ENCODE data around the gene C19orf38.

The C19orf38 gene

DNA sequence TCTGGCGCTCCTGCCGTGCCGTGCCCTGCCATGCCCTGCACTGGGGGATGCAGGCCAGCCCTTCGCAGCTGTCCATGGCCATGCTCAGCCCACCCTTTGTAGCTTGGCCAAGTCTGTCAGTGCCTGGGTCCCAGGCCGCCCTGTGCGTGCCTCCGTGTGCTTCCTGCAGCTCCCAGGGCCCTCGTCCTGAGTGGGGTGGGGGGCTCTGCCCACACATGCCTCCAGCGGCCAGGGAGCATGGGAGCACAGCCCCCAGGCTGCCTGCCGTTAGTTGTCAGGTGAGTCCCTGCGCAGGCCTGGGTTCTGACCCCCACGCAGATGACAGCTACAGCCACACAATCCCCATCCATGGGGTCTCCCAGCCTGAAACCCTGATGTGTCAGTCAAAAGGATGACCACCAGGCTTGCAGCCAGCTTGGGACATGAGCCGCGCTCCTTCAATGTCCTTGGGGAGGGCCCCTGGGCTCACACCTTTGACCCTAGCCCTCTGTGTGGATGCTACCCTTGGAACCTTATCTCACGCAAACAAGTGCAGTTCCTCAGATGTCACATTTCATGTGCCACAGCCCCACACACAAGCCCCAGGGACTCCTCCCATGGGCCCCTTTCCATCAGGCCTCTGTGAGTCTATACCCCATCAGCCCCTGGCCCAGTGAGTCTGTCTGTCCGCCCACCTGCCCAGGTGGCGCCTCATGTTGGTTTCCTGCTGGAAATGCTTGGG is 36.7 kb upstream of the C19orf38 start:
- Histone ChIP-seq H3K4me3 (ENCODE audit: low read length) (no peak overlapping the region), H3K27ac (ENCODE audit: low read length) (no peak overlapping the region), H3K4me2 (ENCODE audit: low read length) (no peak overlapping the region), H2AFZ (ENCODE audit: low read depth, low read length) (no peak overlapping the region), H3K9ac (ENCODE audit: low read length) (no peak overlapping the region), H3K9me3 (ENCODE audit: insufficient read depth, low read length) (no peaks in the 10 kb centered on the region), H3K27me3 (ENCODE audit: low read depth, low read length) (no peaks in the 10 kb centered on the region), H3K79me2 (ENCODE audit: low read length) (no peaks in the 10 kb centered on the region), H3K4me1 (ENCODE audit: low read length) (no peaks in the 10 kb centered on the region), H3K36me3 (replicated peaks; ENCODE audit: low read depth, low read length) (peaks cover 7% of the 10 kb centered on the region), H4K20me1 (ENCODE audit: insufficient read depth, low read length) (no peaks in the 10 kb centered on the region)
- no peak for TF ChIP-seq EZH2phosphoT487 (IDR thresholded peaks at IDR 0.05; ENCODE audit: low read depth)
- TF ChIP-seq, protein P1, sequence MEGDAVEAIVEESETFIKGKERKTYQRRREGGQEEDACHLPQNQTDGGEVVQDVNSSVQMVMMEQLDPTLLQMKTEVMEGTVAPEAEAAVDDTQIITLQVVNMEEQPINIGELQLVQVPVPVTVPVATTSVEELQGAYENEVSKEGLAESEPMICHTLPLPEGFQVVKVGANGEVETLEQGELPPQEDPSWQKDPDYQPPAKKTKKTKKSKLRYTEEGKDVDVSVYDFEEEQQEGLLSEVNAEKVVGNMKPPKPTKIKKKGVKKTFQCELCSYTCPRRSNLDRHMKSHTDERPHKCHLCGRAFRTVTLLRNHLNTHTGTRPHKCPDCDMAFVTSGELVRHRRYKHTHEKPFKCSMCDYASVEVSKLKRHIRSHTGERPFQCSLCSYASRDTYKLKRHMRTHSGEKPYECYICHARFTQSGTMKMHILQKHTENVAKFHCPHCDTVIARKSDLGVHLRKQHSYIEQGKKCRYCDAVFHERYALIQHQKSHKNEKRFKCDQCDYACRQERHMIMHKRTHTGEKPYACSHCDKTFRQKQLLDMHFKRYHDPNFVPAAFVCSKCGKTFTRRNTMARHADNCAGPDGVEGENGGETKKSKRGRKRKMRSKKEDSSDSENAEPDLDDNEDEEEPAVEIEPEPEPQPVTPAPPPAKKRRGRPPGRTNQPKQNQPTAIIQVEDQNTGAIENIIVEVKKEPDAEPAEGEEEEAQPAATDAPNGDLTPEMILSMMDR (IDR thresholded peaks at IDR 0.05; ENCODE audit: low read depth, low read length) = no peak

DNA sequence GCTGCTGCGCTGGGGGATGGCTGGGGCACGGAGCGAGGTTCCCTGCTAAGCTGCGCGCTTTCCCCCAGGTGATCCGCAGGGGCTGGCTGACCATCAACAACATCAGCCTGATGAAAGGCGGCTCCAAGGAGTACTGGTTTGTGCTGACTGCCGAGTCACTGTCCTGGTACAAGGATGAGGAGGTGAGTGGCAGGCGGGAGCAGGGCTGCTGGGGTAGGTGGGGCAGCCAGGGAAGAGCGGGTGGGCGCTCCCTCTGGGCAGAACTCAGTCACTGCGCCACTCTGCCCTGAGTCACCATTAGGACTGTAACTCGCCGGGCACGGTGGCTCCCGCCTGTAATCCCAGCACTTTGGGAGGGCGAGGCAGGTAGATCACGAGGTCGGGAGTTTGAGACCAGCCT is 36.0 kb upstream of the C19orf38 start:
- Histone ChIP-seq H3K4me3 (ENCODE audit: low read length) (no peak overlapping the region), H4K20me1 (ENCODE audit: insufficient read depth, low read length) (no peaks in the 10 kb centered on the region), H3K9ac (ENCODE audit: low read length) (no peak overlapping the region), H3K27ac (ENCODE audit: low read length) (no peak overlapping the region), H3K36me3 (replicated peaks; ENCODE audit: low read depth, low read length) (peaks cover 7% of the 10 kb centered on the region), H3K4me1 (ENCODE audit: low read length) (no peaks in the 10 kb centered on the region), H3K9me3 (ENCODE audit: insufficient read depth, low read length) (no peaks in the 10 kb centered on the region), H3K4me2 (ENCODE audit: low read length) (no peak overlapping the region), H3K79me2 (ENCODE audit: low read length) (no peaks in the 10 kb centered on the region), H2AFZ (ENCODE audit: low read depth, low read length) (no peak overlapping the region), H3K27me3 (ENCODE audit: low read depth, low read length) (no peaks in the 10 kb centered on the region)
- no peak for TF ChIP-seq EZH2phosphoT487 (IDR thresholded peaks at IDR 0.05; ENCODE audit: low read depth)
- TF ChIP-seq, protein P1 (IDR thresholded peaks at IDR 0.05; ENCODE audit: low read depth, low read length) = no peak

DNA sequence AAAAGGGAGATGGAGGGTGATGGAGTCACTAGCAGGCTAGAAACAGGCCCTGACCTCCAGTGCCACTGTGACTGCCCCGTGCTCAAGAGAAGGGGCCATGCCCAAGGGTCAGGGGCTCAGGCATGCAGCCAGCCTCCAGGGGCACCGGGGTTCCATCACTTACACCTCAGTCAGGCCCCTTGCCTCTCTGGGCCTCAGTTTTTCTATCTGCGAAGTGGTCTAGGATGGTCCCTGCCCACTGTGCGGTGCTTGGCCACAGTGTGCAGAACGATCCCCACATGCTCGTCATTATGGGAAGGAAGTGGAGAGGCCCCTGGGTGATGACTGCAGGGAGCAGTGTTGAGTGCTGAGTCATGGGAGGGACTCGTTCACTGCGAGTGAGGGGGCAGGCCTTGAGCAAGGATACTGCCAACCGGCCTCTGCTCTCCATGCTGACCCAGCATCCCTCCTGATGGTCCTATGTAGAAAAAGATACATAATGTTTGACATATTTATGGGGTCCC is 35.3 kb upstream of the C19orf38 start:
- Histone ChIP-seq H3K27ac (ENCODE audit: low read length) (no peak overlapping the region), H3K27me3 (ENCODE audit: low read depth, low read length) (no peaks in the 10 kb centered on the region), H3K36me3 (replicated peaks; ENCODE audit: low read depth, low read length) (peaks cover 7% of the 10 kb centered on the region), H3K9me3 (ENCODE audit: insufficient read depth, low read length) (no peaks in the 10 kb centered on the region), H3K4me3 (ENCODE audit: low read length) (no peak overlapping the region), H3K4me2 (ENCODE audit: low read length) (no peak overlapping the region), H3K79me2 (ENCODE audit: low read length) (no peaks in the 10 kb centered on the region), H3K9ac (ENCODE audit: low read length) (no peak overlapping the region), H3K4me1 (ENCODE audit: low read length) (no peaks in the 10 kb centered on the region), H2AFZ (ENCODE audit: low read depth, low read length) (no peak overlapping the region), H4K20me1 (ENCODE audit: insufficient read depth, low read length) (no peaks in the 10 kb centered on the region)
- no peak for TF ChIP-seq EZH2phosphoT487 (IDR thresholded peaks at IDR 0.05; ENCODE audit: low read depth)
- TF ChIP-seq, protein P1 (IDR thresholded peaks at IDR 0.05; ENCODE audit: low read depth, low read length) = no peak

DNA sequence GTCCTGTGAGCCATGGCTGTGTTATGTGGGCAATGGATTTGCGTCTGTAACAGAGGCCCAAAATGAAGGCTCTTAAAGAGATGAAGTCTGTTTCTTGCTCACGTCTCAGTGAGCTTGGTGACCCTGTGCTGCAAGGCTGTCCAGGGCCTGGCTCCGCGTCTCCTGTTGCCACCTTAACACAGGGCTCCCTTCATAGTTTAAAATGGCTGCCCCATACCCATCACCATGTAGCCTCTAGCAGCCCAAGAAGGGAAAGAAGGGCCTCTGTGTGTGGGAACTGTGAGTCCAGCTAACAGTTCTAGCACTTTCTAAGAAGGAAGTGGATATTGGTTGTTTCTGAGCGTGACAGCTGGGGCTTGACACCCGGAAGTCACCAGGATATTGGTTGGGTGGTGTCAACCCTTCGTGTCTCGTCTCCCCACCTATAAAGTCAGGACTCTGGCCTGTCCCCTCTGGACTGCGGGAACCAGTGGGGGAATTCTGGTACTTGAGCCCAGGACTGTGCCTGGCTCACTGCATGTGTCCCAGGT is 33.1 kb upstream of the C19orf38 start:
- Histone ChIP-seq H3K79me2 (ENCODE audit: low read length) (no peaks in the 10 kb centered on the region), H3K4me1 (ENCODE audit: low read length) (no peaks in the 10 kb centered on the region), H3K4me2 (ENCODE audit: low read length) (no peak overlapping the region), H3K4me3 (ENCODE audit: low read length) (no peak overlapping the region), H3K9me3 (ENCODE audit: insufficient read depth, low read length) (no peaks in the 10 kb centered on the region), H3K27ac (ENCODE audit: low read length) (no peak overlapping the region), H3K27me3 (ENCODE audit: low read depth, low read length) (no peaks in the 10 kb centered on the region), H3K9ac (ENCODE audit: low read length) (no peak overlapping the region), H3K36me3 (replicated peaks; ENCODE audit: low read depth, low read length) (peaks cover 1% of the 10 kb centered on the region), H4K20me1 (ENCODE audit: insufficient read depth, low read length) (no peaks in the 10 kb centered on the region), H2AFZ (ENCODE audit: low read depth, low read length) (no peak overlapping the region)
- TF ChIP-seq, protein P1 (IDR thresholded peaks at IDR 0.05; ENCODE audit: low read depth, low read length) = no peak
- no peak for TF ChIP-seq EZH2phosphoT487 (IDR thresholded peaks at IDR 0.05; ENCODE audit: low read depth)
